Spleen (tissue), 11 donors: ENCODE measurements around the gene SLC35F1. TPM values are rescaled to one million over a fixed set of nuclear protein-coding genes. Genes with fewer than 3 reads are reported as not detected.
A peak's percentile ranks its signal among the peaks of the same experiment; 100 is the strongest.

Source experiments
- DNase-seq: peaks from one replicate; pipeline ENCODE4 v3.0.0-alpha.2; 2020
- H3K27ac ChIP-seq, 8 donors: fragments of 200-600 bp; sonication (generic) in 7 of 8; 1 replicate in 4 of 8; 2 replicates in 4 of 8; pipeline versions ENCODE4 v1.5.0 to v1.8.0; 2016 to 2021; ENCODE audit warnings: inconsistent platforms in 4 of 8, mild to moderate bottlenecking in 4 of 8, moderate library complexity in 1 of 8
- H3K27me3 ChIP-seq, 7 donors: fragments of 200-600 bp; sonication (generic) in 6 of 7; replicated peaks in 1 of 7; 1 replicate in 4 of 7; 2 replicates in 3 of 7; pipeline versions ENCODE4 v1.5.0 to v1.8.0; 2016 to 2021; ENCODE audit warnings: inconsistent platforms in 3 of 7, mild to moderate bottlenecking in 1 of 7
- H3K36me3 ChIP-seq, 6 donors: fragments of 200-600 bp; sonication (generic) in 5 of 6; 1 replicate in 4 of 6; 2 replicates in 2 of 6; pipeline versions ENCODE4 v1.5.0 to v1.8.0; 2016 to 2021; ENCODE audit warnings: inconsistent platforms in 2 of 6
- H3K4me1 ChIP-seq, 6 donors: fragments of 200-600 bp; sonication (generic) in 5 of 6; 1 replicate in 3 of 6; 2 replicates in 3 of 6; pipeline versions ENCODE4 v1.5.0 to v1.8.0; 2016 to 2021; ENCODE audit warnings: inconsistent platforms in 3 of 6
- H3K4me3 ChIP-seq, 8 donors: fragments of 200-600 bp; sonication (generic) in 7 of 8; 1 replicate in 4 of 8; 2 replicates in 4 of 8; pipeline versions ENCODE4 v1.5.0 to v1.8.0; 2016 to 2021; ENCODE audit warnings: inconsistent platforms in 4 of 8, mild to moderate bottlenecking in 4 of 8, moderate library complexity in 2 of 8
- H3K9me3 ChIP-seq, 8 donors: fragments of 200-600 bp; sonication (generic) in 7 of 8; 1 replicate in 4 of 8; 2 replicates in 4 of 8; pipeline versions ENCODE4 v1.5.0 to v1.8.0; 2016 to 2021; ENCODE audit warnings: inconsistent platforms in 4 of 8
- CTCF ChIP-seq, 11 experiments: fragments of 200-600 bp in 7 of 11; fragments of 450-650 bp in 4 of 11; sonication (generic) in 4 of 11; IDR thresholded peaks in 8 of 11; conservative IDR thresholded peaks in 3 of 11; 1 replicate in 7 of 11; 2 replicates in 4 of 11; pipeline versions ENCODE4 v1.4.0 to v1.8.0; 2016 to 2021; ENCODE audit warnings: antibody characterized with exemption in 11 of 11, inconsistent platforms in 4 of 11, mild to moderate bottlenecking in 1 of 11
- POLR2A ChIP-seq, 3 donors: fragments of 450-650 bp; IDR thresholded peaks; one replicate each; pipeline ENCODE4 v1.5.1; 2017; ENCODE audit warnings: antibody characterized with exemption in 3 of 3, mild to moderate bottlenecking in 1 of 3
- POLR2AphosphoS5 ChIP-seq, 3 donors: sonication (generic); formaldehyde crosslinking; IDR thresholded peaks; one replicate each; pipeline ENCODE4 v1.5.1; 2017; ENCODE audit warnings: antibody characterized with exemption in 3 of 3
- WGBS, 5 donors: extraction: QIAGEN DNeasy Blood & Tissue Kit in 3 of 5; methylation state at CpG; one replicate each; pipeline versions ENCODE4 v1.1.5 to v1.1.7; 2013 to 2018; 5-methylcytosine and 5-hydroxymethylcytosine counted together
- intact Hi-C: fragments of 100-400 bp; cut with DNase I; formaldehyde crosslinking; loops from one replicate; pipeline ENCODE4 v1.15.0; 2023; ENCODE audit warnings: low total_unique reads
- polyA plus RNA-seq, 3 donors: library from polyadenylated mRNA; stranded (reverse); fragments of 200-250 nt; gene quantifications; one replicate each; pipeline ENCODE4 v1.2.1, GENCODE V29; 2013
- total RNA-seq, 7 donors: library from RNA; depleted of rRNA in 3 of 7; stranded (reverse); fragments of >200 nt in 3 of 7; fragmentation: NEBNext Ultra II Directional in 4 of 7; extraction: Animal tissue kit (Norgen Biotek cat#: 25700) in 4 of 7; gene quantifications; one replicate each; pipeline versions ENCODE4 v1.1.0 to v1.2.1, GENCODE V29; 2016 to 2021
- donor health status: healthy with polysubstance abuse.
- donor health status: DM: no; HTN: no; CAD: no; lungs with moderate emphysema.
- donor health status: DM: no; HTN: no; CAD: no.
- donor health status: Bipolar disorder and iron deficiency.
- donor health status: healthy.
- donor health status: DM: no; HTN: no; CAD: no.
- donor health status: DM: yes; HTN: yes; CAD: no.

The SLC35F1 gene
- total and polyA plus RNA-seq, 10 donors: 0.13 to 4.0 (median 1.6) TPM

DNA sequence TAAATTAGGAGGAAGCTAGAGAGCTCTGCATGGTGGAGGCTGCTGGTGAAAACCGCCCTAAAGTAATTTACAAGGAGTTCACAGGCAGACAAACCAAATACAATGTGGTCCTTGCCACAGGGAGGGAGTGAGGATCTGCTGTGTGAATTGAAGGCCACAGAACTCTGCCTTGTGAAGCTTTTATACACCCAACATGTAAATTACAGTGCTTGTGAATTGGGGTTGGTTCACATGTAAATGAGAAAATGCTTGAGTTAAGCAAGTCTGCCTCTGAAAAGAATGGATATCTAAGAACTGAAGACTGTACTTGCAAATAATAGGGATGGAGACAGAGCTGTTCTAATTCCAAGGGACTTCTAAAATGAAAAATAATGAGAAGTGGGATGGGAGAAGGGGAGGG lies 194.2 kb downstream of the SLC35F1 start:
- peaks cover 0 to 16% (median 3%) of the 10 kb centered on the region in 8 donors for H3K9me3 ChIP-seq
- whole genome bisulfite sequencing, 5 donors: 43 to 84% (median 74%) methylated on average over 1 of the region's 1 CpG
- no peaks in the 10 kb centered on the region for H3K36me3 ChIP-seq
- intact Hi-C loops: no loop called here
- H3K4me3 ChIP-seq: no peak overlapping the region
- TF ChIP-seq POLR2AphosphoS5 (IDR thresholded peaks at IDR 0.05) (no peak), CTCF (IDR thresholded peaks at IDR 0.05 in 8 of 11, conservative IDR thresholded peaks at IDR 0.05 in 3 of 11) (no peak), POLR2A (IDR thresholded peaks at IDR 0.05) (no peak)
- peaks cover 0 to 20% (median 5%) of the 10 kb centered on the region in 6 donors for H3K4me1 ChIP-seq
- DNase-seq: no peak
- H3K27me3 ChIP-seq: no peaks in the 10 kb centered on the region
- peak overlapping the region in 2 of 8 donors; percentile 6 to 39 for H3K27ac ChIP-seq

GRCh38 chr6:118101831-118102345 lies 194.8 kb downstream of the SLC35F1 start:
- H3K27ac ChIP-seq: peak overlapping the region in 3 of 8 donors; percentile 6 to 39 (median 24)
- intact Hi-C loops: no loop called here
- DNase-seq: no peak
- TF ChIP-seq POLR2A (IDR thresholded peaks at IDR 0.05): no peak
- TF ChIP-seq CTCF (IDR thresholded peaks at IDR 0.05 in 8 of 11, conservative IDR thresholded peaks at IDR 0.05 in 3 of 11): no peak
- TF ChIP-seq POLR2AphosphoS5 (IDR thresholded peaks at IDR 0.05): no peak
- peaks cover 0 to 16% (median 3%) of the 10 kb centered on the region in 8 donors for H3K9me3 ChIP-seq
- WGBS, 5 donors: 23 to 33% (median 27%) methylated on average over 4 of the region's 4 CpGs
- H3K4me1 ChIP-seq: peaks cover 0 to 20% (median 5%) of the 10 kb centered on the region in 6 donors
- no peaks in the 10 kb centered on the region for H3K36me3 ChIP-seq
- H3K4me3 ChIP-seq: no peak overlapping the region
- no peaks in the 10 kb centered on the region for H3K27me3 ChIP-seq

GRCh38 chr6:118102401-118102800 lies 195.3 kb downstream of the SLC35F1 start:
- TF ChIP-seq POLR2AphosphoS5 (IDR thresholded peaks at IDR 0.05): no peak
- TF ChIP-seq CTCF (IDR thresholded peaks at IDR 0.05 in 8 of 11, conservative IDR thresholded peaks at IDR 0.05 in 3 of 11): no peak
- TF ChIP-seq POLR2A (IDR thresholded peaks at IDR 0.05): no peak
- no peaks in the 10 kb centered on the region for H3K27me3 ChIP-seq
- H3K4me3 ChIP-seq: no peak overlapping the region
- no peak for DNase-seq
- no peaks in the 10 kb centered on the region for H3K36me3 ChIP-seq
- peak overlapping the region in 2 of 8 donors; percentile 5 to 39 for H3K27ac ChIP-seq
- WGBS, 5 donors: 49 to 53% (median 51%) methylated on average over 2 of the region's 2 CpGs
- intact Hi-C loops: no loop called here
- H3K4me1 ChIP-seq: peaks cover 0 to 20% (median 5%) of the 10 kb centered on the region in 6 donors
- peaks cover 0 to 16% (median 3%) of the 10 kb centered on the region in 8 donors for H3K9me3 ChIP-seq

GRCh38 chr6:118103381-118104146 lies 196.5 kb downstream of the SLC35F1 start:
- Histone ChIP-seq H3K27me3 (no peaks in the 10 kb centered on the region), H3K4me1 (peaks cover 0 to 20% (median 5%) of the 10 kb centered on the region in 6 donors), H3K4me3 (no peak overlapping the region), H3K36me3 (no peaks in the 10 kb centered on the region), H3K27ac (no peak overlapping the region), H3K9me3 (peaks cover 0 to 16% (median 3%) of the 10 kb centered on the region in 8 donors)
- 79 to 87% (median 82%) methylated on average over 5 of the region's 5 CpGs for WGBS, 5 donors
- intact Hi-C loops: no loop called here
- DNase-seq: no peak
- no peak for TF ChIP-seq CTCF (IDR thresholded peaks at IDR 0.05 in 8 of 11, conservative IDR thresholded peaks at IDR 0.05 in 3 of 11)
- no peak for TF ChIP-seq POLR2A (IDR thresholded peaks at IDR 0.05)
- TF ChIP-seq POLR2AphosphoS5 (IDR thresholded peaks at IDR 0.05): no peak
